Uterus (tissue), 4 donors: ENCODE data around the gene CD300LG. TPM values are rescaled to one million over a fixed set of nuclear protein-coding genes. Genes with fewer than 3 reads are reported as not detected.

ENCODE experiments used
- DNase-seq, 2 donors: peaks; one replicate each; pipeline ENCODE4 v3.0.0-alpha.2; 2019 to 2020
- H3K27ac ChIP-seq, 2 donors: fragments of 200-600 bp; sonication (generic); 1 replicate in 1 of 2; 2 replicates in 1 of 2; pipeline ENCODE4 v1.5.1; 2016 to 2018
- H3K27me3 ChIP-seq, 2 donors: fragments of 200-600 bp; sonication (generic); one replicate each; pipeline ENCODE4 v1.5.1; 2018 to 2019; ENCODE audit warnings: control low read depth in 1 of 2
- H3K36me3 ChIP-seq, 2 donors: fragments of 200-600 bp; sonication (generic); one replicate each; pipeline ENCODE4 v1.5.1; 2019; ENCODE audit warnings: control low read depth in 1 of 2
- H3K4me1 ChIP-seq, 2 donors: fragments of 200-600 bp; sonication (generic); one replicate each; pipeline ENCODE4 v1.5.1; 2018 to 2019; ENCODE audit warnings: control low read depth in 1 of 2
- H3K4me3 ChIP-seq, 2 donors: fragments of 200-600 bp; sonication (generic); 1 replicate in 1 of 2; 2 replicates in 1 of 2; pipeline ENCODE4 v1.5.1; 2018 to 2019; ENCODE audit warnings: mild to moderate bottlenecking in 1 of 2
- H3K9me3 ChIP-seq, 2 donors: fragments of 200-600 bp; sonication (generic); one replicate each; pipeline ENCODE4 v1.5.1; 2019; ENCODE audit warnings: control low read depth in 1 of 2
- POLR2A ChIP-seq, 2 donors: fragments of 450-650 bp; IDR thresholded peaks; one replicate each; pipeline ENCODE4 v1.6.1; 2016; ENCODE audit warnings: antibody characterized with exemption in 2 of 2, mild to moderate bottlenecking in 1 of 2, moderate library complexity in 1 of 2
- intact Hi-C: fragments of 100-400 bp; cut with DNase I; formaldehyde crosslinking; loops from one replicate; pipeline ENCODE4 v1.15.1; 2023; ENCODE audit warnings: low total_unique reads
- total RNA-seq, 4 donors: library from RNA; depleted of rRNA in 3 of 4; stranded (reverse); fragments of >200 nt in 3 of 4; gene quantifications; one replicate each; pipeline versions ENCODE4 v1.1.0 to v1.2.4, GENCODE V29; 2014 to 2023
- TF ChIP-seq, protein P1 (sequence below), 4 experiments: fragments of 200-600 bp in 2 of 4; fragments of 450-650 bp in 2 of 4; sonication (generic) in 2 of 4; IDR thresholded peaks; one replicate each; pipeline ENCODE4 v1.5.1; 2016 to 2019; ENCODE audit warnings: antibody characterized with exemption in 4 of 4, mild to moderate bottlenecking in 2 of 4, moderate library complexity in 1 of 4
- donor health status: DM: yes; HTN: yes; CAD: no.

CD300LG gene
- total RNA-seq, 4 donors from 2014 or later: 2.1 to 6.5 (median 6.2) TPM; not detected in 1

DNA sequence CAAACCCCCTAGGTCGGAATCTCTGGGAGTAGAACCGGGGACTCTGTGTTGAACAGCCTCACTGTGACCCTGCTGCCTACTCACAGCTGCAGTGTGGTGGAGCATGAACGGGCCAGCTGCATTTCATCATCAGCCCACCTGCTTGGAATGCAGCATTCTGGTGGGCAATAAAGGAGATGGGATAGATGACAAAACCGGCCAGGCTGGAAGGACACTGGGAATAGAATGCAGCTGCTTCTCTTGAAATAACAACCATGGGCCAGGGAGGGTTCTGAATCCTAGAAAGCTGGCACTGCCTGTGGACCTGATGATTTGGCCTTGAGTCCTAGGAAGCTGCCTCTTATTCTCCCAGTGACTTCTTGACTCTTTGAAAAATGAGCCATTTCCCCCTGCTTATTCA is 43.2 kb upstream of the CD300LG start:
- H3K27me3 ChIP-seq: no peaks in the 10 kb centered on the region
- no peak for DNase-seq
- no peaks in the 10 kb centered on the region for H3K36me3 ChIP-seq
- no peak overlapping the region for H3K27ac ChIP-seq
- intact Hi-C loops: no loop called here
- TF ChIP-seq, protein P1, sequence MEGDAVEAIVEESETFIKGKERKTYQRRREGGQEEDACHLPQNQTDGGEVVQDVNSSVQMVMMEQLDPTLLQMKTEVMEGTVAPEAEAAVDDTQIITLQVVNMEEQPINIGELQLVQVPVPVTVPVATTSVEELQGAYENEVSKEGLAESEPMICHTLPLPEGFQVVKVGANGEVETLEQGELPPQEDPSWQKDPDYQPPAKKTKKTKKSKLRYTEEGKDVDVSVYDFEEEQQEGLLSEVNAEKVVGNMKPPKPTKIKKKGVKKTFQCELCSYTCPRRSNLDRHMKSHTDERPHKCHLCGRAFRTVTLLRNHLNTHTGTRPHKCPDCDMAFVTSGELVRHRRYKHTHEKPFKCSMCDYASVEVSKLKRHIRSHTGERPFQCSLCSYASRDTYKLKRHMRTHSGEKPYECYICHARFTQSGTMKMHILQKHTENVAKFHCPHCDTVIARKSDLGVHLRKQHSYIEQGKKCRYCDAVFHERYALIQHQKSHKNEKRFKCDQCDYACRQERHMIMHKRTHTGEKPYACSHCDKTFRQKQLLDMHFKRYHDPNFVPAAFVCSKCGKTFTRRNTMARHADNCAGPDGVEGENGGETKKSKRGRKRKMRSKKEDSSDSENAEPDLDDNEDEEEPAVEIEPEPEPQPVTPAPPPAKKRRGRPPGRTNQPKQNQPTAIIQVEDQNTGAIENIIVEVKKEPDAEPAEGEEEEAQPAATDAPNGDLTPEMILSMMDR (IDR thresholded peaks at IDR 0.05): no peak
- no peak for TF ChIP-seq POLR2A (IDR thresholded peaks at IDR 0.05)
- no peaks in the 10 kb centered on the region for H3K4me1 ChIP-seq
- no peak overlapping the region for H3K4me3 ChIP-seq
- H3K9me3 ChIP-seq: no peaks in the 10 kb centered on the region

GRCh38 chr17:43805117-43805516 is 41.9 kb upstream of the CD300LG start:
- Histone ChIP-seq H3K9me3 (no peaks in the 10 kb centered on the region), H3K4me3 (no peak overlapping the region), H3K27ac (no peak overlapping the region), H3K4me1 (no peaks in the 10 kb centered on the region), H3K27me3 (no peaks in the 10 kb centered on the region), H3K36me3 (no peaks in the 10 kb centered on the region)
- intact Hi-C loops: no loop called here
- TF ChIP-seq, protein P1 (IDR thresholded peaks at IDR 0.05): no peak
- TF ChIP-seq POLR2A (IDR thresholded peaks at IDR 0.05): no peak
- no peak for DNase-seq

- TF ChIP-seq POLR2A (IDR thresholded peaks at IDR 0.05): no peak
- TF ChIP-seq, protein P1 (IDR thresholded peaks at IDR 0.05): no peak
- Histone ChIP-seq H3K36me3 (no peaks in the 10 kb centered on the region), H3K4me1 (no peaks in the 10 kb centered on the region), H3K4me3 (no peak overlapping the region), H3K9me3 (no peaks in the 10 kb centered on the region), H3K27ac (no peak overlapping the region), H3K27me3 (no peaks in the 10 kb centered on the region)
- DNase-seq: no peak
- intact Hi-C loops: no loop called here
Measured at GRCh38 chr17:43808076-43808475, 38.9 kb upstream of the CD300LG start.

DNA sequence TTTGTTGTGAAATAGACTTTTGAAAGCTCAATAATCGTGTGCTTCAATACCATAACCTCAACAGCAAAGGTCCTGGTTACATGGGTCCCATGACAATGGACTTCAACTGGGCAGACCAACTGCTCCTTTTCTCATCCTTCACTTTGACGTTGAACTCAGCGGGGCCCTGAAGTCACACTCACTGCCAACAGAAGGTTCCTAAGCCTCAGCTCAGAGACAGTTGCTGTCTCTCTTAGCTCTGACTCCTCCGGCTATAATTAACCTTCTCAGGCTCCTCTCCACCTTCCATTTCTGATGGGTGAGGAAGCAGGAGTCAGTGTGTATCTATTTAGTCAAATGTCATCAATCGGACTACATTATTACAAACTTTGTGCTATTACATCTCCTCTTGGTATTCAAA is 37.9 kb upstream of the CD300LG start:
- DNase-seq: no peak
- intact Hi-C loops: no loop called here
- H3K27me3 ChIP-seq: no peaks in the 10 kb centered on the region
- no peaks in the 10 kb centered on the region for H3K9me3 ChIP-seq
- H3K4me3 ChIP-seq: no peak overlapping the region
- H3K27ac ChIP-seq: no peak overlapping the region
- TF ChIP-seq, protein P1 (IDR thresholded peaks at IDR 0.05): no peak
- no peak for TF ChIP-seq POLR2A (IDR thresholded peaks at IDR 0.05)
- no peaks in the 10 kb centered on the region for H3K36me3 ChIP-seq
- no peaks in the 10 kb centered on the region for H3K4me1 ChIP-seq

DNA sequence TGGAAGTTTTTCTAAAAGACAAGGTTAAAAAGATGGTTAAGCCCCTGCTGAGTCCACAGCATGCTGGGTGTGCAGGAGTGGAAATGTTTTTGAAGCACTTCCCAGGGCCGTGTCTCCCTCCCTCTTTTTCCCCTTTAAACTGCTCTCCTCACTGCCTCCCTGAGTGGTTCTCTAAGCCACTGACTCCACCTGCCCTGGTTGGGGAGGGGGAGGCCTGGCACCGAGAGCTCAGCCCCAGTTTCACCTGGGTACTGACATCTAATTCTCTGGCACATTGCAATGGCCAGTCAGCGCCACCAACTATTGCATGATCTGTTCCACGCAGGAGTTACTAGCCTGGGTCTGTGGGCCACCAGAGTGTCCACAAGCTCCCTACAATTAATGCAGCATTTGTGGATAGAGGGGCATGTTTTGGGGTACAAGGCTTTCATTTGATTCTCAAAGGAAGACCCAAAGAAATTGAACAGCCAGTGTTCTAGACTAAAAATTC is 36.7 kb upstream of the CD300LG start:
- H3K27ac ChIP-seq: no peak overlapping the region
- H3K4me1 ChIP-seq: no peaks in the 10 kb centered on the region
- no peaks in the 10 kb centered on the region for H3K9me3 ChIP-seq
- H3K36me3 ChIP-seq: no peaks in the 10 kb centered on the region
- no peak for TF ChIP-seq POLR2A (IDR thresholded peaks at IDR 0.05)
- TF ChIP-seq, protein P1 (IDR thresholded peaks at IDR 0.05): no peak
- no peak for DNase-seq
- intact Hi-C loops: no loop called here
- no peaks in the 10 kb centered on the region for H3K27me3 ChIP-seq
- no peak overlapping the region for H3K4me3 ChIP-seq
